Liver (tissue), 3 donors: ENCODE measurements around the gene MACROD1.

Experiments used
- CTCF ChIP-seq: fragments of 150-350 bp; IDR thresholded peaks from 2 replicates; pipeline ENCODE4 v1.5.1; 2017; ENCODE audit warnings: improper control_type of control experiment, low read depth, low read length; ENCODE audit not compliant: missing input control
- EGR1 ChIP-seq, 2 donors: IDR thresholded peaks; 2 replicates each; pipeline ENCODE4 v1.6.1; 2016 to 2018; ENCODE audit warnings: antibody characterized with exemption in 2 of 2, low read depth in 2 of 2
- GABPA ChIP-seq, 2 donors: IDR thresholded peaks in 1 of 2; conservative IDR thresholded peaks in 1 of 2; 2 replicates each; pipeline ENCODE4 v1.6.1; 2016; ENCODE audit warnings: antibody characterized with exemption in 2 of 2, mild to moderate bottlenecking in 1 of 2, moderate library complexity in 1 of 2
- MAX ChIP-seq: IDR thresholded peaks from 2 replicates; pipeline ENCODE4 v1.6.1; 2016; ENCODE audit warnings: antibody characterized with exemption
- RAD21 ChIP-seq, 2 donors: IDR thresholded peaks; 2 replicates each; pipeline ENCODE4 v1.6.1; 2016; ENCODE audit warnings: antibody characterized with exemption in 2 of 2, mild to moderate bottlenecking in 2 of 2
- TAF1 ChIP-seq: conservative IDR thresholded peaks from 2 replicates; pipeline ENCODE4 v1.6.1; 2016; ENCODE audit warnings: antibody characterized with exemption, mild to moderate bottlenecking
- YY1 ChIP-seq: IDR thresholded peaks from 2 replicates; pipeline ENCODE4 v1.6.1; 2016; ENCODE audit warnings: antibody characterized with exemption, mild to moderate bottlenecking
- TF ChIP-seq, protein P1 (sequence below): IDR thresholded peaks from 2 replicates; pipeline ENCODE4 v1.6.1; 2016; ENCODE audit warnings: antibody characterized with exemption, mild to moderate bottlenecking
- donor health status: healthy.
- donor health status: healthy.

- TF ChIP-seq CTCF (no peak), GABPA (IDR thresholded peaks at IDR 0.05 in 1 of 2, conservative IDR thresholded peaks at IDR 0.05 in 1 of 2) (no peak), RAD21 (IDR thresholded peaks at IDR 0.05) (no peak), EGR1 (IDR thresholded peaks at IDR 0.05; ENCODE audit: low read depth in 2 of 2) (no peak), YY1 (no peak), TAF1 (no peak), MAX (no peak)
- TF ChIP-seq, protein P1, sequence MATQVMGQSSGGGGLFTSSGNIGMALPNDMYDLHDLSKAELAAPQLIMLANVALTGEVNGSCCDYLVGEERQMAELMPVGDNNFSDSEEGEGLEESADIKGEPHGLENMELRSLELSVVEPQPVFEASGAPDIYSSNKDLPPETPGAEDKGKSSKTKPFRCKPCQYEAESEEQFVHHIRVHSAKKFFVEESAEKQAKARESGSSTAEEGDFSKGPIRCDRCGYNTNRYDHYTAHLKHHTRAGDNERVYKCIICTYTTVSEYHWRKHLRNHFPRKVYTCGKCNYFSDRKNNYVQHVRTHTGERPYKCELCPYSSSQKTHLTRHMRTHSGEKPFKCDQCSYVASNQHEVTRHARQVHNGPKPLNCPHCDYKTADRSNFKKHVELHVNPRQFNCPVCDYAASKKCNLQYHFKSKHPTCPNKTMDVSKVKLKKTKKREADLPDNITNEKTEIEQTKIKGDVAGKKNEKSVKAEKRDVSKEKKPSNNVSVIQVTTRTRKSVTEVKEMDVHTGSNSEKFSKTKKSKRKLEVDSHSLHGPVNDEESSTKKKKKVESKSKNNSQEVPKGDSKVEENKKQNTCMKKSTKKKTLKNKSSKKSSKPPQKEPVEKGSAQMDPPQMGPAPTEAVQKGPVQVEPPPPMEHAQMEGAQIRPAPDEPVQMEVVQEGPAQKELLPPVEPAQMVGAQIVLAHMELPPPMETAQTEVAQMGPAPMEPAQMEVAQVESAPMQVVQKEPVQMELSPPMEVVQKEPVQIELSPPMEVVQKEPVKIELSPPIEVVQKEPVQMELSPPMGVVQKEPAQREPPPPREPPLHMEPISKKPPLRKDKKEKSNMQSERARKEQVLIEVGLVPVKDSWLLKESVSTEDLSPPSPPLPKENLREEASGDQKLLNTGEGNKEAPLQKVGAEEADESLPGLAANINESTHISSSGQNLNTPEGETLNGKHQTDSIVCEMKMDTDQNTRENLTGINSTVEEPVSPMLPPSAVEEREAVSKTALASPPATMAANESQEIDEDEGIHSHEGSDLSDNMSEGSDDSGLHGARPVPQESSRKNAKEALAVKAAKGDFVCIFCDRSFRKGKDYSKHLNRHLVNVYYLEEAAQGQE: no peak
Measured at GRCh38 chr11:64115531-64116522, 50.1 kb downstream of the MACROD1 start.
